HUES48 (cell line): ENCODE data around the gene CYP2W1.
"Not testable (repeated sequence)": the region's sequence is repeated elsewhere in the genome, so short reads cannot be mapped to it uniquely, and the experiment has no call there.

Experiments
- H3K27ac ChIP-seq: one replicate; pipeline ENCODE4 v1.7.0; 2013; ENCODE audit warnings: low read depth, low read length, inconsistent platforms
- H3K27me3 ChIP-seq: 2 replicates; pipeline ENCODE4 v1.6.1; 2013; ENCODE audit warnings: mild to moderate bottlenecking, low read length; ENCODE audit not compliant: control insufficient read depth, insufficient read depth
- H3K36me3 ChIP-seq: 2 replicates; pipeline ENCODE4 v1.6.1; 2013; ENCODE audit warnings: low read length; ENCODE audit not compliant: control insufficient read depth, insufficient read depth
- H3K4me1 ChIP-seq: 2 replicates; pipeline ENCODE4 v1.6.1; 2013; ENCODE audit warnings: mild to moderate bottlenecking, low read length; ENCODE audit not compliant: control insufficient read depth, insufficient read depth
- H3K4me3 ChIP-seq: 2 replicates; pipeline ENCODE4 v1.5.1; 2013; ENCODE audit warnings: mild to moderate bottlenecking, low read depth, low read length
- H3K9ac ChIP-seq: 2 replicates; pipeline ENCODE4 v1.6.1; 2013; ENCODE audit warnings: mild to moderate bottlenecking, low read depth, low read length, moderate library complexity
- H3K9me3 ChIP-seq: 2 replicates; pipeline ENCODE4 v1.6.1; 2013; ENCODE audit warnings: low read length; ENCODE audit not compliant: control insufficient read depth, insufficient read depth

Gene CYP2W1

DNA sequence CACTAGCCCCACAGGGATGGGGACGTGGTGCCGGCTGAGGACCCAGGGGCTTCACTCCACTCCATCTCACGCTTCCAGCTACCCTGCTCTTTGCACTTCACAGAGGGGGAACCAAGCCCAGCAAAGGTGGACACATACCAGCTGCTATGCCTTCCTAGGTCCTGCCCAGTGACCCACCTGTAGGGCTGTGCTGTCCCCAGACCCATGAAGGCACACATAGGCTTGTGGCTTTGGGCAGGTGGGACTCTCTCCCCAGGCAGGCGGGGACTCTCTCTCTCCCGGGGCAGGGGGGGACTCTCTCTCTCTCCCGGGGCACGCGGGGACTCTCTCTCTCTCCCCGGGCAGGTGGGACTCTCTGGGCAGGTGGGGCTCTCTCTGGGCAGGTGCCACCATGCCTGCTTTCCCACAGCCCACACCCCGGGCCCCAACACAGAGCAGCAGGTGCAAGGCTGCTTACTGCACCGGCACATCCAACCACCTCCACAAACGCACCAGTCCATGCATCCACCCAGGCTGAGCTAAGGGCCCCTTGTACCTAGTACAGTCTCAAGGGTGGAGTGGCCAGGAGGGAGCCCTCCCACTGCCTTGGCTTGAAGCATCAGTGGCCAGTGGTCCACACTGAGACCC is 47.6 kb downstream of the CYP2W1 start:
- peaks cover under 1% of the 10 kb centered on the region; the same call in 1 of the 2 replicates for H3K9me3 ChIP-seq
- no peak overlapping the region for H3K27ac ChIP-seq
- no peak overlapping the region for H3K9ac ChIP-seq
- peaks cover 8% of the 10 kb centered on the region; the same call in 1 of the 2 replicates for H3K36me3 ChIP-seq
- H3K4me1 ChIP-seq = no peaks in the 10 kb centered on the region
- no peak overlapping the region for H3K4me3 ChIP-seq
- no peaks in the 10 kb centered on the region for H3K27me3 ChIP-seq

DNA sequence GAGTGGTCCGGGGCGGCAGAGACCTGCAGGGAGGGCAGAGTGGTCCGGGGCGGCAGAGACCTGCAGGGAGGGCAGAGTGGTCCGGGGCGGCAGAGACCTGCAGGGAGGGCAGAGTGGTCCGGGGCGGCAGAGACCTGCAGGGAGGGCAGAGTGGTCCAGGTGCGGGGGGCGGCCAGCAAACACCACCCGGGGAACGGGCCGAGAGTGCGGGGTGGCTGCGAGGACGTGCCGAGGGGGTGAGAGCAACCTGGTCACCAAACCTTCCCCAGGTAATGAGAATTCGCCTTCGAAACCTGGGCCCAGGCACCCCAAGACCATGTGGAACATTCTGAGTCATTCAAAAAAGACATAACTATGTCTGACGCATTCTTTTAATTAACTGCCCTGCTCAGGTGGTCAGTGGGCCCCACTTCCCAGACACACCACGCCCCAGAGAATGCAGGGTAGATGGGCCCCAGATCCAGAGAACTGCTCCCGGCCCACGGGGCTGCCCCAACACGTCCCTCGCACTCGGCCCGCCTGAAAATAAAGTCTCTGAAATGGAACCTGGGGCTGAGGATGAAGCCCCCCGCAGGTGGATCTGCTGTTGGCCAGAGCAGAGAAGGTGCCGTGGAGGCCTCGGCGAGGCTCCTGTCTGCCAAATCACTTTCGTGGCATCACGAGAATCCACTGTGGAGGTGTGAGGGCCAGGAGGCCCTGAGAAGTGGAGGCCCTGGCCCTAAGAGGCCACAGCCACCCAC is 48.9 kb downstream of the CYP2W1 start:
- Histone ChIP-seq H3K9ac (no peak overlapping the region), H3K4me1 (no peaks in the 10 kb centered on the region), H3K9me3 (peaks cover 4% of the 10 kb centered on the region; the same call in 1 of the 2 replicates), H3K36me3 (no peaks in the 10 kb centered on the region), H3K27ac (no peak overlapping the region), H3K27me3 (no peaks in the 10 kb centered on the region), H3K4me3 (no peak overlapping the region)

DNA sequence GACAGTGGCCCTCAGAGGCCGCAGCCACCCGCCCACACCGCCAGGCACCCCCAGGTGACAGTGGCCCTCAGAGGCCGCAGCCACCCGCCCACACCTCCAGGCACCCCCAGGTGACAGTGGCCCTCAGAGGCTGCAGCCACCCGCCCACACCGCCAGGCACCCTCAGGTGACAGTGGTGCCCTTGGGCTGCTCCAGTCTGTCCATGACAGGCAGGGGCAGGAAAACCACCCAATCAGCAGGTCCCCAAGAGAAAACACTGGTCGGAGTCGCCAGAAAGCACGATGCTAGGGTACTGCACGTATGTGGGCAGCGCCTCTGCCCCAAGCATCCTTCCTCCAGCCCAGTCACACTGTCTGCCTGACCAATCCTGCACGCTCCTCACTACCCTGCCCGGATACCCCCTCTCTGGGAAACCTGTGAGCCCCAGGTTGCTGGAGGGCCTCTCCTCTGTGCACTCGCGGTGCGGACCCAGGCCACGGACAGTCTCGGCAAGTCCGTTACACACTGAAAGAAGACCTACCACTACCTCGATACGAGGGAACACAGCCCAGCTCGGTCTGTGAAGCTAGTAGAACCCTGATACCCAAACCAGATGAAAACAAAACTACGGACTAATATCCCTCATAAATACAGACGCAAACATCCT is 49.7 kb downstream of the CYP2W1 start:
- no peak overlapping the region for H3K27ac ChIP-seq
- no peaks in the 10 kb centered on the region for H3K27me3 ChIP-seq
- no peaks in the 10 kb centered on the region for H3K36me3 ChIP-seq
- H3K4me1 ChIP-seq = no peaks in the 10 kb centered on the region
- H3K4me3 ChIP-seq = no peak overlapping the region
- no peak overlapping the region for H3K9ac ChIP-seq
- H3K9me3 ChIP-seq = peaks cover 4% of the 10 kb centered on the region; the same call in 1 of the 2 replicates

GRCh38 chr7:1033546-1034145 is 50.7 kb downstream of the CYP2W1 start:
- H3K4me1 ChIP-seq = no peaks in the 10 kb centered on the region
- no peaks in the 10 kb centered on the region for H3K27me3 ChIP-seq
- no peak overlapping the region for H3K9ac ChIP-seq
- H3K27ac ChIP-seq = no peak overlapping the region
- H3K9me3 ChIP-seq = peaks cover 4% of the 10 kb centered on the region; the same call in 1 of the 2 replicates
- H3K4me3 ChIP-seq = no peak overlapping the region
- no peaks in the 10 kb centered on the region for H3K36me3 ChIP-seq

GRCh38 chr7:1034769-1035168 is 51.8 kb downstream of the CYP2W1 start:
- H3K27ac ChIP-seq, H3K4me1 ChIP-seq, H3K9me3 ChIP-seq, H3K36me3 ChIP-seq, H3K27me3 ChIP-seq, H3K9ac ChIP-seq, H3K4me3 ChIP-seq: not testable (repeated sequence)

DNA sequence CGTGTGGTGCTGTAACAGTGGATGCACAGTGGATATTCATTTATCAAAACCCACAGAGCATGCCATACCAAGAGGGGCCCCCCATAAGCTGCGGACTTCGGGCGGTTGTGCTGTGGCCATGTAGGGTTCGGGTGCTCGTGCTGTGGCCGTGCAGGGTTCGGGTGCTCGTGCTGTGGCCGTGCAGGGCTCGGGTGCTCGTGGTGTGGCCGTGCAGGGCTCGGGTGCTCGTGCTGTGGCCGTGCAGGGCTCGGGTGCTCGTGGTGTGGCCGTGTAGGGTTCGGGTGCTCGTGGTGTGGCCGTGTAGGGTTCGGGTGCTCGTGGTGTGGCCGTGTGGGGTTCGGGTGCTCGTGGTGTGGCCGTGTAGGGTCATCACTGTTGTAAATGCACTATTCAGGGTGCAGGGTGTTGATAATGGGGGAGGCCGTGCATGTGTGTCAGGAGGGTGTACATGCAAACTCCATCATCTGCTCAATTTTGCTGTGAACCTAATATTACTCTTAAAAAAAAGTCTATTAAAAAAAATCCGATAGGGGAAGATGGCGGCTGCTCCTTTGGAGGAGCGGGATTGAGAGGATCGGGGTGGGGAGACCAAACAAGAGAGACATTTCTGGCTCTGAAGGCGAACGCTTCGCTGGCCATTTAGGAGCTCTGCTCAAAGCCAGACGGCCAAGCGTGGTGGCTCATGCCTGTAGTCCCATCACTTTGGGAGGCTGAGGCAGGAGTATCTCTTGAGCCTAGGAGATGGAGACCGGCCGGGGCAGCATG is 53.4 kb downstream of the CYP2W1 start:
- H3K36me3 ChIP-seq, H3K27ac ChIP-seq, H3K27me3 ChIP-seq, H3K9me3 ChIP-seq, H3K4me1 ChIP-seq, H3K9ac ChIP-seq, H3K4me3 ChIP-seq: not testable (repeated sequence)
